Measurements from ENCODE around the gene MPG.

GRCh38 chr16:77273-77806 lies 685 bp upstream of the MPG start:
- no peak for TF ChIP-seq CTCF (IDR thresholded peaks at IDR 0.05)
- TF ChIP-seq EP300 (IDR thresholded peaks at IDR 0.05), result no peak
- no peak for TF ChIP-seq POLR2A (IDR thresholded peaks at IDR 0.05)
